ENCODE measurements around the gene TNS1.

The TNS1 gene

DNA sequence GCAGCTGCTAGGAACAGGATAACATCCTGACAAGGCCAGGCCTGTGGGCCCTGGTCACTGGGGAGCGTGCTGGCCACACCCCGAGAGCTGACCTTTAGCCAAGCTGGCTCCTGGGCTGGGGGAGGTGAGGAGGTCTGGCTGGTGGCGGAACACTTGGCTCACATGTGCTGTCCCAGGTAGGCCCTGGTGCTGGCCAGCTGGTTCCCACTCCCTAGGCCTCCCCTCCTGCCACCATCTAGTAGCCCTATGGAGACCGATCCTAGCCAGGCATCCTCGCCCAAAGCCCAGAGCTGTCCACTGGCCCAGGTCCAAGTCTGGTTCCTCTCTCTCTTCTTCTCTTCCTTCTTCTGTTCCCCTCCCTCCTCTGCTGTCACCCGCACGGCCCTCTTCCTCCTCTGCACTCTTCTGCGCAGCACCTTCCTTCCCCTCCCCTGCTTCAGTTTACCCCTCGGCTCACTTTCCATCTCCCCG lies 52.4 kb downstream of the TNS1 start:
- ChIA-PET CTCF (no interaction called here), POLR2A (no interaction called here)
- TF ChIP-seq BHLHE40 (IDR thresholded peaks at IDR 0.05; ENCODE audit: borderline replicate concordance) = no peak
- no peak for TF ChIP-seq NFRKB (IDR thresholded peaks at IDR 0.05)
- no peak for TF ChIP-seq ELF4 (IDR thresholded peaks at IDR 0.05)
- TF ChIP-seq ZNF384 (IDR thresholded peaks at IDR 0.05) = no peak
- TF ChIP-seq FOXM1 (IDR thresholded peaks at IDR 0.05; ENCODE audit: borderline replicate concordance) = no peak
- no peak for TF ChIP-seq HDGF (IDR thresholded peaks at IDR 0.05; ENCODE audit: borderline replicate concordance)
- TF ChIP-seq FOXK2 (IDR thresholded peaks at IDR 0.05) = no peak
- TF ChIP-seq L3MBTL2 (conservative IDR thresholded peaks at IDR 0.05) = no peak
- TF ChIP-seq TARDBP (IDR thresholded peaks at IDR 0.05) = no peak
- TF ChIP-seq, protein P1, sequence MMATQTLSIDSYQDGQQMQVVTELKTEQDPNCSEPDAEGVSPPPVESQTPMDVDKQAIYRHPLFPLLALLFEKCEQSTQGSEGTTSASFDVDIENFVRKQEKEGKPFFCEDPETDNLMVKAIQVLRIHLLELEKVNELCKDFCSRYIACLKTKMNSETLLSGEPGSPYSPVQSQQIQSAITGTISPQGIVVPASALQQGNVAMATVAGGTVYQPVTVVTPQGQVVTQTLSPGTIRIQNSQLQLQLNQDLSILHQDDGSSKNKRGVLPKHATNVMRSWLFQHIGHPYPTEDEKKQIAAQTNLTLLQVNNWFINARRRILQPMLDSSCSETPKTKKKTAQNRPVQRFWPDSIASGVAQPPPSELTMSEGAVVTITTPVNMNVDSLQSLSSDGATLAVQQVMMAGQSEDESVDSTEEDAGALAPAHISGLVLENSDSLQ (IDR thresholded peaks at IDR 0.05) = no peak
- TF ChIP-seq FOXA1 (IDR thresholded peaks at IDR 0.05) = no peak
- TF ChIP-seq SP1 (IDR thresholded peaks at IDR 0.05) = no peak
- no peak for TF ChIP-seq SUZ12 (IDR thresholded peaks at IDR 0.05)
- no peak for DNase-seq (ENCODE audit: extremely low spot score)

DNA sequence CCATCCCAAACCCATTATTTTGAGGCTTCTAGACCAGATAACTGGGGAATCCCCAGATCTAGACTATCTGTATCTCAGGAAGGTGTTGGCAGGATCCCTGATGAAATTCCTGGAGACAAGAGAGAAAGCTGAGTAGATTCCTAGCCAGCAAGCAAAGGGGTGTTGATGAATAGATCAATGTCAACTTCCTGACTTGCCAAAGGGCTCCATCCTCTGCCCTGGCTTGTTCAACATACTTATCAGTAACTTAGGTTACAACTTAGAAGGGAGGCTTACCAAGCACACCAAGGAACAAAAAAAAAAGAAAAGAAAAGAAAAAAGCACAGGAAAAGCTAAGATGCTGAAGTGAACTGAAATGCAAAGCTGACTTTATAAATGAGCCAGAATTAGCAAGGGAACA lies 53.3 kb downstream of the TNS1 start:
- TF ChIP-seq L3MBTL2 (conservative IDR thresholded peaks at IDR 0.05) (no peak), CTBP1 (IDR thresholded peaks at IDR 0.05; ENCODE audit: borderline replicate concordance) (no peak), SUZ12 (IDR thresholded peaks at IDR 0.05) (no peak), TARDBP (IDR thresholded peaks at IDR 0.05) (no peak), ZNF384 (IDR thresholded peaks at IDR 0.05) (no peak), FOXA1 (IDR thresholded peaks at IDR 0.05) (no peak), BHLHE40 (IDR thresholded peaks at IDR 0.05; ENCODE audit: borderline replicate concordance) (no peak)
- TF ChIP-seq, protein P1 (IDR thresholded peaks at IDR 0.05) = no peak
- ChIA-PET POLR2A (no interaction called here), CTCF (no interaction called here)
- no peak for DNase-seq (ENCODE audit: extremely low spot score)

DNA sequence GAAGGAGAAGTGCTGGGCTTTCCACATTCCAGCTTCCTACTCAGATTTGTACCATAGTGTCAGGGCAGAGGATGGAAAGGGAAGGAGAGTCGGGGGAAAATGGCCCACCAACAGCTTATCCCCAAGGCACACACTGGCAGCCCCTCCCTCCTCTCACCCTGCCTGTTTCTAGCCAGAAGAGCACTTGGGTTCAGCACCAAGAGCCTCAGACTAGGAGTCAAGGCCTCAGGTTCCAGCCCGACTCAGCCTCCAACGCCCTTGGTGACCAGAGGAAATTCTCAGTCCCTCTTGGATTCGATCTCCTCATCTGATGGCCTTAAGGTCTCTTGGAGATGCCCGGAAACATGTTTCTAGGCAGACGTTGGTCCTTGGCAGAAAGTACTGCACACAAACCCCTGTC lies 53.9 kb downstream of the TNS1 start:
- TF ChIP-seq BHLHE40 (IDR thresholded peaks at IDR 0.05; ENCODE audit: borderline replicate concordance) (no peak), TARDBP (IDR thresholded peaks at IDR 0.05) (no peak), SP1 (IDR thresholded peaks at IDR 0.05) (no peak), FOXA1 (IDR thresholded peaks at IDR 0.05) (no peak), FOXM1 (IDR thresholded peaks at IDR 0.05; ENCODE audit: borderline replicate concordance) (no peak), ARNT (IDR thresholded peaks at IDR 0.05) (no peak), L3MBTL2 (conservative IDR thresholded peaks at IDR 0.05) (no peak), ELF4 (IDR thresholded peaks at IDR 0.05) (no peak), SUZ12 (IDR thresholded peaks at IDR 0.05) (no peak), NFRKB (IDR thresholded peaks at IDR 0.05) (no peak), HDGF (IDR thresholded peaks at IDR 0.05; ENCODE audit: borderline replicate concordance) (no peak), FOXK2 (IDR thresholded peaks at IDR 0.05) (no peak)
- TF ChIP-seq, protein P1 (IDR thresholded peaks at IDR 0.05) = no peak
- ChIA-PET CTCF (interaction anchor here (0.6 kb wide), 1 partner anchor 68 kb away, joined by 3 read pairs; no protein-coding TSS in a partner anchor), POLR2A (no interaction called here)
- DNase-seq (ENCODE audit: extremely low spot score) = no peak

DNA sequence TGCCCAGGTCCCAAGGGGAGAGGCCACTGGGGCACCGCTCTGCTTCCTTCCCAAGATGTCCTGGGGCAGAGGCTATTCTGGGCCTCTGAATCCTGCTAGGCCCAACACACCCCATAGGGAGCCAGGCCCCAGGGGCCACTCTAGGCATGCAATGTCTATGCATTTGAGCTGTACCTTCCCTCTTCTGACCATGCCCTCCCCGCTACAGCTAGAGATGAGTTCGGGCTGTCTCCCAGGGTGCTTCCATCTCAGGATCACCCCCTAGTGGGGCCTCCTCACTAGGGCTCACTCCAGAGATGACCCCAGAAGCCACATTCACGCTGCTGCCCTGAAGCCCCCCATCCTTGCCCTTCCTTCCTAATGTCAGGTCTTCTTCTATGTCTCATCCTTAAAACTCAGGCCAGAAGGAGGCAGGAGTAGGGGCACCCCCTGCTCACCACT lies 54.4 kb downstream of the TNS1 start:
- ChIA-PET POLR2A (no interaction called here), CTCF (interaction anchor here (0.6 to 1.3 kb wide), 2 partner anchors 68 to 162 kb away, joined by 3 to 5 read pairs; no protein-coding TSS in a partner anchor)
- no peak for TF ChIP-seq BHLHE40 (IDR thresholded peaks at IDR 0.05; ENCODE audit: borderline replicate concordance)
- no peak for TF ChIP-seq NFRKB (IDR thresholded peaks at IDR 0.05)
- TF ChIP-seq, protein P1 (IDR thresholded peaks at IDR 0.05) = no peak
- no peak for TF ChIP-seq ELF4 (IDR thresholded peaks at IDR 0.05)
- TF ChIP-seq FOXM1 (IDR thresholded peaks at IDR 0.05; ENCODE audit: borderline replicate concordance) = no peak
- DNase-seq (ENCODE audit: extremely low spot score) = no peak

DNA sequence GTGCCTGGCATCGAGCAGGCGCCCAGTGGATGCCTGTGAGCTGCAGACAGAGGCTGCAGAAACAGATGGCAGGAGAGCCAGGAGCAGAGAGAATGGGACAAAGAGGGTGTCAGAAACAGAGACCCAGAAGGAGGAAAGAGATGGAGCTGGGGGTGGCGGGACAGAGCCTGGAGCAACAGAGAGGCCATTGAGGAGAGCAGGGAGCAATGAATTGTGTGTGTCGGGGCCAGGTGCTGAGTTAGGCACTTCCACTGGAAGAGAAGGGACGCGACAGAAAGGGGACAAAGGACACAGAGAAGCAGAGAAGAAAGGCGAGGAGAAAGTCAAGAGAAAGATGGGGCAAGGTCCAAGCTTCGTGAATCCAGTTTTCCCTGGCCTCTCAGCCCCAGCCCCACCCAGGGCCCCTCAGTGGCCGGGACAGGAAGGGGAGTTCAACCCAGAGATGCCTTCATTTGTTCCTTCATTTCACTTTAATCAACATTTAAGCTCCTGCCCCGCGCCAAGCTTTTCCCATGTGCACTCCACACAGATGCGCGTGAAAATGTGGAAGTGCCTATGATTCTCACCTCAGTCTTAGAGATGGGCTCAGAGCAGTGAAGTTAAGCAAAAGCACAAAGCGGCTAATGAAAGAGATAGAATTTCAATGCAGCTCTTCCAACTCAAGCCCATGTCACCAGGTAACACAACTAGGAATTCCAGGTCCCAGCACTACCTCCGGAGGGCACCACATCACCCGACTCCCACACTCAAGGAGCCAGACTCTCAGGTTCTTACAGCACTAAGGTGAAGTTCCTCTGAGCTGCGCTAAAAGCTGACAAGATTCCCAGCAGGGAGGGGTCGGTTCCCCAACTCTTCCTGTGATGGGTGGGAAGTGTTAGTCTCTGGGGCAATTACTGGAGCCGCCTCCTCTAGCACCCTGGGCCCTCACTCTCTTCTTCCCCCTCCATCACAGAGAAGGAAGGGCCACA lies 55.1 kb downstream of the TNS1 start:
- DNase-seq (ENCODE audit: extremely low spot score) = no peak
- ChIA-PET POLR2A (no interaction called here), CTCF (interaction anchor here (1.3 kb wide), 1 partner anchor 162 kb away, joined by 5 read pairs; no protein-coding TSS in a partner anchor)
- TF ChIP-seq ARNT (IDR thresholded peaks at IDR 0.05) (no peak), FOXA1 (IDR thresholded peaks at IDR 0.05) (no peak), ZNF384 (IDR thresholded peaks at IDR 0.05) (no peak), FOXK2 (IDR thresholded peaks at IDR 0.05) (no peak), NFRKB (IDR thresholded peaks at IDR 0.05) (no peak), CTBP1 (IDR thresholded peaks at IDR 0.05; ENCODE audit: borderline replicate concordance) (no peak), BHLHE40 (IDR thresholded peaks at IDR 0.05; ENCODE audit: borderline replicate concordance) (no peak), SUZ12 (IDR thresholded peaks at IDR 0.05) (no peak), HDGF (IDR thresholded peaks at IDR 0.05; ENCODE audit: borderline replicate concordance) (no peak), LEF1 (IDR thresholded peaks at IDR 0.05; ENCODE audit: borderline replicate concordance) (no peak), ELF4 (IDR thresholded peaks at IDR 0.05) (no peak), FOXM1 (IDR thresholded peaks at IDR 0.05; ENCODE audit: borderline replicate concordance) (no peak)
- TF ChIP-seq, protein P1 (IDR thresholded peaks at IDR 0.05) = no peak

Data from HEK293T (cell line).